Measurements from ENCODE around the gene ZNF227.
"Not testable (repeated sequence)": the region's sequence is repeated elsewhere in the genome, so short reads cannot be mapped to it uniquely, and the experiment has no call there.

ZNF227 gene

GRCh38 chr19:44204772-44205171, 7.6 kb upstream of the ZNF227 start:
- peaks cover 10% of the 10 kb centered on the region for H3K36me3 Mint-ChIP-seq (ENCODE audit: low read depth)
- peaks cover 40% of the 10 kb centered on the region for H3K9me3 Mint-ChIP-seq
- intact Hi-C loops (cut with micrococcal nuclease), result no loop called here
- H3K4me1 Mint-ChIP-seq (ENCODE audit: low read depth), result peaks cover 12% of the 10 kb centered on the region
- H3K27me3 Mint-ChIP-seq, result peaks cover 12% of the 10 kb centered on the region
- H3K4me3 Mint-ChIP-seq, result no peak overlapping the region
- H3K27ac Mint-ChIP-seq, result no peak overlapping the region

DNA sequence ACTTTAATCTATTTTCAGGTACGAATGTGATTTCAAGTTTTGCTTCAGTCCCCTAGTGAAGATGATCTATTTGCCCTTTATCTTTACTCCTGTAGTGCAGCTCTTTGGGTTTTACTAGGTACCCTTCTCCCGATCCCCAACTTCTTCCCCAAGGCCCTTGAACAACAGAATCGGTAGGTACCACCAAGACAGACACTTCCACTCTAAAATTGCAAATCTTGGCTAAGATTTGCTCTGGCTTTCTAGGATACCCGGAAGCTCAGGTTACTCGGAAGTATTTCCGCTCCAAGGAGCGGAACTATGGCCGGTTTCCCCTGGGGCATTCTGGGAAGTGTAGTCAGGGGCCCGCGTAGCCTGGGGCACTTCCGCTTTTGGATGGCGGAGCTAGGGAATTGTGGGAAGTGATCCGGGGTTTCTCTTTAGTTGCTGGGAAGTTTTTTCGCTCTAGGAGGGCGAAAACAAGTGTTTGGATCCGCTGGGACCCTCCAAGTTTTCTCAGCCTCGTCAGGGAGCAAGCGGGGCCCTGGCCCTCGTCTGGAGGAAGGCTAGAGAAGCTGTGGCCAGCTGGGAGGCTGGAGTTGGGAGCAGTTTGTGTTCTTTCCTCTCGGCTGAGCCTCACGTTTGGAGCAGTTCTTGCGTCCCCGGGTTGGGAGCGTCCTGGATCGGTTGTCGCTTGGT, 5.1 kb upstream of the ZNF227 start:
- Mint-ChIP-seq H3K27me3 (peaks cover 11% of the 10 kb centered on the region), H3K9me3 (peaks cover 36% of the 10 kb centered on the region), H3K4me3 (peak overlapping the region; percentile 96), H3K4me1 (ENCODE audit: low read depth) (peaks cover 12% of the 10 kb centered on the region), H3K36me3 (ENCODE audit: low read depth) (peaks cover 11% of the 10 kb centered on the region), H3K27ac (peak overlapping the region; percentile 98)
- intact Hi-C loops (cut with micrococcal nuclease), result loop anchor here (1.0 to 2.0 kb wide), 3 partner anchors 42 to 98 kb away; partner anchors contain the start of genes ZNF225, ZNF226 and ZNF235

GRCh38 chr19:44212866-44213346, 574 bp downstream of the ZNF227 start:
- Mint-ChIP-seq H3K9me3 (peaks cover 9% of the 10 kb centered on the region), H3K27me3 (no peaks in the 10 kb centered on the region), H3K4me1 (ENCODE audit: low read depth) (peaks cover 16% of the 10 kb centered on the region), H3K4me3 (peak overlapping the region; percentile 93), H3K36me3 (ENCODE audit: low read depth) (peaks cover 53% of the 10 kb centered on the region), H3K27ac (peak overlapping the region; percentile 91)
- intact Hi-C loops (cut with micrococcal nuclease), result loop anchor here (2.0 to 5.0 kb wide), 2 partner anchors 72 to 211 kb away; partner anchors contain the start of genes ZNF230 and ZNF234

GRCh38 chr19:44219926-44220325, 7.6 kb downstream of the ZNF227 start:
- H3K9me3 Mint-ChIP-seq, result peaks cover 23% of the 10 kb centered on the region
- H3K27me3 Mint-ChIP-seq; H3K27ac Mint-ChIP-seq; intact Hi-C loops (cut with micrococcal nuclease); H3K4me1 Mint-ChIP-seq (ENCODE audit: low read depth); H3K4me3 Mint-ChIP-seq: not testable (repeated sequence)
- peaks cover 82% of the 10 kb centered on the region for H3K36me3 Mint-ChIP-seq (ENCODE audit: low read depth)

GRCh38 chr19:44220761-44221160, 8.4 kb downstream of the ZNF227 start:
- H3K4me3 Mint-ChIP-seq; H3K27me3 Mint-ChIP-seq; H3K4me1 Mint-ChIP-seq (ENCODE audit: low read depth); H3K27ac Mint-ChIP-seq; intact Hi-C loops (cut with micrococcal nuclease): not testable (repeated sequence)
- peaks cover 82% of the 10 kb centered on the region for H3K36me3 Mint-ChIP-seq (ENCODE audit: low read depth)
- peaks cover 32% of the 10 kb centered on the region for H3K9me3 Mint-ChIP-seq

GRCh38 chr19:44221291-44221690, 9.0 kb downstream of the ZNF227 start:
- peaks cover 34% of the 10 kb centered on the region for H3K9me3 Mint-ChIP-seq

DNA sequence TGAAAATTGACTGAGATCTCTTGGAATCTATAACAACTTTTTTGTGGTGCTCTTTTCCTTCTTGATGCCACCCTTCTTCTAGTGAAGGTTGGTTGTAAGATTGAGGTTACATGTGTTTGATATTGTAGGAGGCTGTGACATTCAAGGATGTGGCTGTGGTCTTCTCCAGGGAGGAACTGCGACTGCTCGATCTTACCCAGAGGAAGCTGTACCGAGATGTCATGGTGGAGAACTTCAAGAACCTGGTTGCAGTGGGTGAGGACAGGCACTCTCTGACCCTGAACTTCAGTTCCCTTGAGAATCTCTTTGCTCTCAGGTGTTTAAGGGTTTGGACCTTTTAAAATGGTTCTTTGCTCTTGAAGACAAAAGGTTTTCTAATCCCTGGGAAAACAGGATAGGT, 16.0 kb downstream of the ZNF227 start:
- no peaks in the 10 kb centered on the region for H3K27me3 Mint-ChIP-seq
- intact Hi-C loops (cut with micrococcal nuclease), result no loop called here
- peaks cover 98% of the 10 kb centered on the region for H3K36me3 Mint-ChIP-seq (ENCODE audit: low read depth)
- no peak overlapping the region for H3K27ac Mint-ChIP-seq
- H3K9me3 Mint-ChIP-seq, result peaks cover 76% of the 10 kb centered on the region
- no peaks in the 10 kb centered on the region for H3K4me1 Mint-ChIP-seq (ENCODE audit: low read depth)
- no peak overlapping the region for H3K4me3 Mint-ChIP-seq

More at GRCh38 chr19:44221291-44221690, 9.0 kb downstream of the ZNF227 start:
- H3K4me3 Mint-ChIP-seq; intact Hi-C loops (cut with micrococcal nuclease); H3K27me3 Mint-ChIP-seq; H3K4me1 Mint-ChIP-seq (ENCODE audit: low read depth); H3K27ac Mint-ChIP-seq: not testable (repeated sequence)
- H3K36me3 Mint-ChIP-seq (ENCODE audit: low read depth), result peaks cover 82% of the 10 kb centered on the region

GRCh38 chr19:44232867-44233266, 20.5 kb downstream of the ZNF227 start:
- intact Hi-C loops (cut with micrococcal nuclease), result no loop called here
- H3K36me3 Mint-ChIP-seq (ENCODE audit: low read depth), result peaks cover 97% of the 10 kb centered on the region
- no peak overlapping the region for H3K27ac Mint-ChIP-seq
- H3K9me3 Mint-ChIP-seq, result peaks cover 83% of the 10 kb centered on the region
- H3K4me1 Mint-ChIP-seq (ENCODE audit: low read depth), result no peaks in the 10 kb centered on the region
- no peaks in the 10 kb centered on the region for H3K27me3 Mint-ChIP-seq
- H3K4me3 Mint-ChIP-seq, result no peak overlapping the region

- Mint-ChIP-seq H3K36me3 (ENCODE audit: low read depth) (peaks cover 62% of the 10 kb centered on the region), H3K27ac (no peak overlapping the region), H3K4me3 (no peak overlapping the region), H3K9me3 (peaks cover 81% of the 10 kb centered on the region), H3K27me3 (no peaks in the 10 kb centered on the region), H3K4me1 (ENCODE audit: low read depth) (no peaks in the 10 kb centered on the region)
- intact Hi-C loops (cut with micrococcal nuclease), result no loop called here
Observed at GRCh38 chr19:44236384-44236783, 24.1 kb downstream of the ZNF227 start.

DNA sequence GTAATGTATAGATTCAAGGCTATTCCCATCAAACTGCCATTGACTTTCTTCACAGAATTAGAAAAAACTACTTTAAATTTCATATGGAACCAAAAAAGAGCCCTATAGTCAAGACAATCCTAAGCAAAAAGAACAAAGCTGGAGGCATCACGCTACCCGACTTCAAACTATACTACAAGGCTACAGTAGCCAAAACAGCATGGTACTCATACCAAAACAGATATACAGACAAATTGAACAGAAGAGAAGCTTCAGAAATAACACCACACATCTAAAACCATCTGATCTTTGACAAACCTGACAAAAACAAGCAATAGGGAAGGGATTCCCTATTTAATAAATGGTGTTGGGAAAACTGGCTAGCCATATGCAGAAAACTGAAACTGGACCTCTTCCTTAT, 40.0 kb downstream of the ZNF227 start:
- intact Hi-C loops (cut with micrococcal nuclease); H3K36me3 Mint-ChIP-seq (ENCODE audit: low read depth); H3K27ac Mint-ChIP-seq; H3K4me1 Mint-ChIP-seq (ENCODE audit: low read depth); H3K27me3 Mint-ChIP-seq; H3K4me3 Mint-ChIP-seq: not testable (repeated sequence)
- H3K9me3 Mint-ChIP-seq, result peaks cover 99% of the 10 kb centered on the region

- H3K4me3 Mint-ChIP-seq; H3K4me1 Mint-ChIP-seq (ENCODE audit: low read depth); intact Hi-C loops (cut with micrococcal nuclease); H3K36me3 Mint-ChIP-seq (ENCODE audit: low read depth); H3K27ac Mint-ChIP-seq; H3K27me3 Mint-ChIP-seq: not testable (repeated sequence)
- H3K9me3 Mint-ChIP-seq, result peaks cover 100% of the 10 kb centered on the region
Observed at GRCh38 chr19:44253392-44253791, 41.1 kb downstream of the ZNF227 start.

GRCh38 chr19:44254496-44254895, 42.2 kb downstream of the ZNF227 start:
- H3K9me3 Mint-ChIP-seq, result peaks cover 99% of the 10 kb centered on the region
- H3K36me3 Mint-ChIP-seq (ENCODE audit: low read depth), result no peaks in the 10 kb centered on the region
- H3K27ac Mint-ChIP-seq, result no peak overlapping the region
- intact Hi-C loops (cut with micrococcal nuclease), result no loop called here
- H3K4me3 Mint-ChIP-seq, result no peak overlapping the region
- H3K4me1 Mint-ChIP-seq (ENCODE audit: low read depth), result peaks cover under 1% of the 10 kb centered on the region
- H3K27me3 Mint-ChIP-seq, result no peaks in the 10 kb centered on the region

- Mint-ChIP-seq H3K9me3 (peaks cover 99% of the 10 kb centered on the region), H3K4me1 (ENCODE audit: low read depth) (peaks cover 12% of the 10 kb centered on the region), H3K27ac (no peak overlapping the region), H3K36me3 (ENCODE audit: low read depth) (no peaks in the 10 kb centered on the region), H3K27me3 (peaks cover 4% of the 10 kb centered on the region), H3K4me3 (no peak overlapping the region)
- intact Hi-C loops (cut with micrococcal nuclease), result no loop called here
Observed at GRCh38 chr19:44255705-44256411, 43.5 kb downstream of the ZNF227 start.

GRCh38 chr19:44258136-44258535, 45.8 kb downstream of the ZNF227 start:
- peaks cover 92% of the 10 kb centered on the region for H3K9me3 Mint-ChIP-seq
- no peaks in the 10 kb centered on the region for H3K36me3 Mint-ChIP-seq (ENCODE audit: low read depth)
- intact Hi-C loops (cut with micrococcal nuclease), result no loop called here
- H3K27ac Mint-ChIP-seq, result no peak overlapping the region
- peaks cover 4% of the 10 kb centered on the region for H3K27me3 Mint-ChIP-seq
- peaks cover 12% of the 10 kb centered on the region for H3K4me1 Mint-ChIP-seq (ENCODE audit: low read depth)
- no peak overlapping the region for H3K4me3 Mint-ChIP-seq
